Naive B cell (primary cell): ENCODE data around the gene ITPKB. TPM values are rescaled to one million over a fixed set of nuclear protein-coding genes. Genes with fewer than 3 reads are reported as not detected.
A peak's percentile ranks its signal among the peaks of the same experiment; 100 is the strongest.
"Not testable (repeated sequence)": the region's sequence is repeated elsewhere in the genome, so short reads cannot be mapped to it uniquely, and the experiment has no call there.

Experiments
- ATAC-seq, 2 donors: fragments of 150-1000 bp; cut with Tn5 transposase; 2 replicates each; pipeline ENCODE4 v1.10.0; 2021; ENCODE audit warnings: low read depth in 2 of 2, mild to moderate bottlenecking in 2 of 2, moderate library complexity in 2 of 2
- DNase-seq: peaks from one replicate; pipeline ENCODE4 v3.0.0; 2022
- H3K27ac Mint-ChIP-seq, 6 donors: one replicate each; pipeline ENCODE4 v1.8.0; 2020 to 2022; ENCODE audit warnings: mild to moderate bottlenecking in 6 of 6, mixed read lengths in 6 of 6, moderate library complexity in 5 of 6, inconsistent platforms in 2 of 6
- H3K27me3 Mint-ChIP-seq, 3 donors: one replicate each; pipeline ENCODE4 v1.8.0; 2021 to 2022; ENCODE audit warnings: mixed read lengths in 3 of 3, mild to moderate bottlenecking in 1 of 3
- H3K36me3 Mint-ChIP-seq, 2 donors: one replicate each; pipeline ENCODE4 v1.8.0; 2020 to 2022; ENCODE audit warnings: mixed read lengths in 2 of 2, inconsistent platforms in 1 of 2, mild to moderate bottlenecking in 1 of 2
- H3K4me1 Mint-ChIP-seq, 3 donors: one replicate each; pipeline ENCODE4 v1.8.0; 2020 to 2022; ENCODE audit warnings: mixed read lengths in 3 of 3, inconsistent platforms in 1 of 3, mild to moderate bottlenecking in 1 of 3, moderate library complexity in 1 of 3
- H3K4me3 Mint-ChIP-seq, 8 donors: one replicate each; pipeline ENCODE4 v1.8.0; 2020 to 2022; ENCODE audit warnings: mild to moderate bottlenecking in 8 of 8, mixed read lengths in 8 of 8, moderate library complexity in 8 of 8, inconsistent platforms in 2 of 8
- H3K9me3 Mint-ChIP-seq, 7 donors: one replicate each; pipeline ENCODE4 v1.8.0; 2020 to 2022; ENCODE audit warnings: mixed read lengths in 7 of 7, mild to moderate bottlenecking in 5 of 7, inconsistent platforms in 2 of 7, moderate library complexity in 1 of 7
- polyA plus RNA-seq, 6 donors: library from polyadenylated mRNA; unstranded; fragments of 300-500 nt; fragmentation: Illumina TruSeq; gene quantifications; one replicate each; pipeline ENCODE4 v1.2.3, GENCODE V29; 2021; ENCODE audit warnings: low read depth in 6 of 6

The ITPKB gene
- polyA plus RNA-seq, 6 donors from 2014 or later = 24.5 to 48.9 (median 34.1) TPM

DNA sequence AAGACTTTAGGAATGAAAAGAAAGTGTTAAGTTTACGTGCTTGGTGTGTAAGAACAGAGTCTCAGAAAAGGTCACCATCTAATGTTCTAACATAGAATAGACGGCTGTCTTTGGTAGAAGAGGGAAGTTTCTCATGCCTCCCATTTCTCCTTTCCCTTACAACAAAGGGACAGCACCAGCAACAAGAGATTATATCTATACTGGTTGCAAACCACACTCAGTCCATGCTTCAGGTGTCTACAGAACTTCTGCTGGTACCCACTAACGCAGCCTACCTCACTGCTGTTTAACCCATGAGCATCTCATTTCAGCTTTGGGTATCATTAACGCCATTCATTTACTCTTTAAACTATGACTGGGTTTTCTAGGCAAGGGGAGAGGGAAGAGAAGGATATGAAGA lies 9.2 kb upstream of the ITPKB start:
- no peaks in the 10 kb centered on the region for H3K9me3 Mint-ChIP-seq
- peaks cover 13 to 20% (median 16%) of the 10 kb centered on the region in 3 donors for H3K4me1 Mint-ChIP-seq
- H3K36me3 Mint-ChIP-seq = no peaks in the 10 kb centered on the region
- no peak for ATAC-seq
- H3K27ac Mint-ChIP-seq = peak overlapping the region in 2 of 6 donors; percentile 49 to 61
- no peaks in the 10 kb centered on the region for H3K27me3 Mint-ChIP-seq
- DNase-seq = no peak
- no peak overlapping the region for H3K4me3 Mint-ChIP-seq

DNA sequence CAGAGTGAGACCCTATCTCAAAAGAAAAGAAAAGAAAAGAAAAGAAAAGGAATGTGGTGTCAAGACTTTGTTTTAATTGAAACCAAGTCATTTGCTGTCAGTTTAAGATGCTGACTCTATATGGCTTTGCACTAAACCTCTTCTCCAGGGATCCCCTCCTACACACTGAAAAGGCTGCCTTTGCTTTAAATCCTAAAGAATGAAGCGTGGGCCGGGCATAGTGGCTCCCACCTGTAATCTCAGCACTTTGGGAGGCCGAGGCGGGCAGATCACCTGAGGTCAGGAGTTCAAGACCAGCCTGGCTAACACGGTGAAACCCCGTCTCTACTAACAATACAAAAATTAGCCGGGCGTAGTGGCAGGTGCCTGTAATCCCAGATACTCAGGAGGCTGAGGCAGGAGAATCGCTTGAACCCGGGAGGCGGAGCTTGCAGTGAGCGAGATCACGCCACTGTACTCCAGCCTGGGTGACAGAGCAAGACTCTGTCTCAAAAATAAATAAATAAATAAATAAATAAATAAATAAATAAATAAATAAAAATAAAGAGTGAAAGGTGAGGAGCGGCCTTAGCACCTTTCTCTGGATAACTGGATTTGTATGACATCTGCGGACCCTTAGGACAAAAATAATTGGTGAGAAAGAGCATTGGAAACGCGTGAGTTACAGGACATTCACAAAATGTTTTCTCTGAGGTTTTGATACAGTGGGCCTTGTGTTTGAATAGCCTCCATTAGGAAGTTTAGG lies 8.6 kb upstream of the ITPKB start:
- H3K27me3 Mint-ChIP-seq, ATAC-seq, H3K36me3 Mint-ChIP-seq, H3K9me3 Mint-ChIP-seq, H3K4me3 Mint-ChIP-seq, H3K27ac Mint-ChIP-seq, DNase-seq: not testable (repeated sequence)
- H3K4me1 Mint-ChIP-seq = peaks cover 13 to 20% (median 14%) of the 10 kb centered on the region in 3 donors

DNA sequence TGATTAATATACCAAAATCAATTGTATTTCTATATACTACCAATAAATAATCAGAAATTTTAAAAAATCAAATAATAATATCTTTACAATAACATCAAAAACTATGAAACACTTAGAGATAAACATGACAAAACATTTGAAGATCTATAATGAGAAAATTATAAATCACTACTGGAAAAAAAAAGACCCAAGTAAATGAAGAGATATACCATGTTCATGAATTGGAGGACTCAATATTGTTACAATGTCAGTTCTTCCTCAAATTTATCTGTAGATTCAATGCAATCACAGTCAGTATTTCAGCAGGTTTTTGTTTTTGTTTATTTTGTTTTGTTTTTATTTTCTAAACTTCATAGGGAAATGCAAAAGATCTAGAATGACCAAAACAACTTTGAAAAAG lies 4.2 kb upstream of the ITPKB start:
- ATAC-seq (no peak), DNase-seq (no peak)
- Mint-ChIP-seq H3K4me3 (no peak overlapping the region), H3K4me1 (peaks cover 4 to 34% (median 25%) of the 10 kb centered on the region in 3 donors), H3K9me3 (peaks cover 0 to 2% (median 0%) of the 10 kb centered on the region in 7 donors), H3K36me3 (no peaks in the 10 kb centered on the region), H3K27me3 (no peaks in the 10 kb centered on the region), H3K27ac (no peak overlapping the region)

- Mint-ChIP-seq H3K27me3 (no peaks in the 10 kb centered on the region), H3K4me1 (peaks cover 4 to 33% (median 28%) of the 10 kb centered on the region in 3 donors), H3K27ac (peak overlapping the region in 3 of 6 donors; percentile 21 to 84 (median 53)), H3K9me3 (peaks cover 0 to 2% (median 0%) of the 10 kb centered on the region in 7 donors), H3K4me3 (peak overlapping the region in 6 of 8 donors; percentile 13 to 75 (median 52)), H3K36me3 (no peaks in the 10 kb centered on the region)
- DNase-seq = peak; percentile 30
- ATAC-seq = no peak
Measured at GRCh38 chr1:226741009-226741408, 1.9 kb upstream of the ITPKB start.

GRCh38 chr1:226739696-226740065 lies 599 bp upstream of the ITPKB start:
- Mint-ChIP-seq H3K27ac (peak overlapping the region; percentile 82 to 98 (median 96)), H3K36me3 (no peaks in the 10 kb centered on the region), H3K9me3 (peaks cover 0 to 2% (median 0%) of the 10 kb centered on the region in 7 donors), H3K27me3 (no peaks in the 10 kb centered on the region), H3K4me3 (peak overlapping the region; percentile 88 to 100 (median 99)), H3K4me1 (peaks cover 11 to 46% (median 41%) of the 10 kb centered on the region in 3 donors)
- no peak for ATAC-seq
- no peak for DNase-seq

DNA sequence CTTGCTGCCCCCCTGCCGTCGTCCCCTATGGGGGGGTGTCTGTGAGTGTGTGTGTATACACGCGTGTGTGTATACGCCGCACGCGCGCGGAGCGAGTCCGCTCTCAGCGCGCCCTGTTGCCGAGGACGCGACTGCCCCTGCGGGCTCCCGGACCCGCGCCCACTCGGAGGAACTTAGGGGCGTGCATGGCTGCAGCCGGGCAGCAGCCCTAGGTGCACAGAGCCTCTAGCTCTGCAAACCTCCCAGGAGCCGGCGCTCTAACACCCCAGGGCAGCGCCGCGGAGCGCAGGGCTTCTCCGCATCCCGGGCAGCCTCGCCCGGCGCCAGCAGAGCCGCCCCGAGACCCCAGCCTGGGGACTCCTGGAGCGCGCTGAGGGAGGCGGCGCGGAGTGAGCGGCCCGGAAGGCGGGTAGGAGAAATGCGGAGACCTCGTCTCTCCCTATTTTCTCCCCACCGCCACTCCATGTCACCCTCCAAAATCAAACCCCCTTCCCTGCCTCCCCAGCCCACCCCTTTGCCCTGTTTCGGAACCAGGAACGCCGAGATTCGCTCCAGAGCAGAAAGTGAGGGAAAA lies 574 bp downstream of the ITPKB start:
- Mint-ChIP-seq H3K27me3 (no peaks in the 10 kb centered on the region), H3K4me3 (peak overlapping the region; percentile 88 to 100 (median 99)), H3K9me3 (peaks cover 0 to 2% (median 0%) of the 10 kb centered on the region in 7 donors), H3K27ac (peak overlapping the region in 5 of 6 donors; percentile 82 to 98 (median 96)), H3K4me1 (peaks cover 23 to 57% (median 53%) of the 10 kb centered on the region in 3 donors), H3K36me3 (no peaks in the 10 kb centered on the region)
- DNase-seq = peak; percentile 45
- ATAC-seq = peak; percentile 22 to 23

GRCh38 chr1:226737819-226738420 lies 1.2 kb downstream of the ITPKB start:
- no peaks in the 10 kb centered on the region for H3K36me3 Mint-ChIP-seq
- peaks cover 0 to 2% (median 0%) of the 10 kb centered on the region in 7 donors for H3K9me3 Mint-ChIP-seq
- H3K4me1 Mint-ChIP-seq = peaks cover 29 to 63% (median 59%) of the 10 kb centered on the region in 3 donors
- DNase-seq (peak; percentile 48), ATAC-seq (peak; percentile 14 to 20)
- H3K4me3 Mint-ChIP-seq = peak overlapping the region; percentile 88 to 100 (median 99)
- H3K27me3 Mint-ChIP-seq = no peaks in the 10 kb centered on the region
- peak overlapping the region; percentile 76 to 92 (median 82) for H3K27ac Mint-ChIP-seq

DNA sequence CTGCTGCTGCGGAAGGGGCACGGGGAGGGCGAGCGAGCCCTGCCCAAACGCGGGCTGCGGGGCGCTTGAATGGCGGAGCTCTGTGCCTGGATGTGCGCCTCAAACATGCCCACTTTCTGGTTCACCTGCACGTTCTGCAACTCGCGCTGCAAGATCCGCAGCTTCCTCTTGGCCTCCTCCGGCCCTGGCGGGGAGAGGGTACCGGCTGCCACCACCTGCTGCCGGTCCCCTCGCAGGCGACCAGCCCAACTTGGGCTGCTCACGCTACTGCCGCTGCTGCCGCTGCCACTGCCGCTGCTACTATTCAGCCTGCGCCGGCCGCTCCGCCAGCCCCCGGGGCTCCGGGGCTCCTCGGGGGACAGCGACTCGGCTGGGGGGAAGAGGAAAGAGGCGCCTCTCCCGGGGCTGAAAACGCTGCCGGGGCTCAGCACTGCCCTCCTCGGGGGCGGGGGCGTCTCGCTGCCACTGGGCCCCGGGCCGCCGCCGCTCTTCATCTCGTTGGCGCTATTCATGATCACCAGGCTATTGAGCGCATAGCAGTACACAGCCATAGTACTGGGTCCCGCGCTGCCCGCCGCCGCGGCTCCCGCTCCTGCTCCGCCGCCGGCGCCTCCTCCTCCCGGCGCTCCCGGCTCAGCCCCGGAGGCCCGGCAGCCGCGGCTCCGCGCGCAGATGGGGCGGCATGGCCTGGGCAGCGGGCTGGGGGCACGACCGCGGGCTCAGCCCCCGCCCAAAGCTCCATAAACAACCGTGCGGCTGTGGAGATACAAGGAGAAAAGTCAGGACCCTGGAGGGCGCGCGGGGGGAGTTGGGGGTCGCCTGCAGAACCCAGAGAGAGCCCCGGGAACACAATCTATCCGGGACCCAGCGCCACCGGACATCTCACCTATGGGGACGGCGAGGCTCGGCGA lies 1.9 kb downstream of the ITPKB start:
- H3K4me1 Mint-ChIP-seq = peaks cover 33 to 71% (median 63%) of the 10 kb centered on the region in 3 donors
- H3K36me3 Mint-ChIP-seq = no peaks in the 10 kb centered on the region
- peak overlapping the region in 3 of 6 donors; percentile 57 to 92 (median 82) for H3K27ac Mint-ChIP-seq
- peak overlapping the region; percentile 88 to 100 (median 99) for H3K4me3 Mint-ChIP-seq
- H3K27me3 Mint-ChIP-seq = no peaks in the 10 kb centered on the region
- ATAC-seq = peak; percentile 70 to 72
- H3K9me3 Mint-ChIP-seq = no peaks in the 10 kb centered on the region
- DNase-seq = peak; percentile 69

GRCh38 chr1:226736001-226736907 lies 2.8 kb downstream of the ITPKB start:
- Mint-ChIP-seq H3K9me3 (no peaks in the 10 kb centered on the region), H3K4me3 (peak overlapping the region; percentile 9 to 100 (median 94)), H3K27me3 (no peaks in the 10 kb centered on the region), H3K36me3 (peaks cover 0 to 5% of the 10 kb centered on the region in 2 donors), H3K4me1 (peaks cover 39 to 71% (median 65%) of the 10 kb centered on the region in 3 donors), H3K27ac (peak overlapping the region in 3 of 6 donors; percentile 54 to 87 (median 67))
- ATAC-seq = no peak
- DNase-seq = no peak

GRCh38 chr1:226735576-226735975 lies 3.5 kb downstream of the ITPKB start:
- H3K36me3 Mint-ChIP-seq = peaks cover 0 to 7% of the 10 kb centered on the region in 2 donors
- no peak for ATAC-seq
- H3K27me3 Mint-ChIP-seq = no peaks in the 10 kb centered on the region
- no peak for DNase-seq
- peak overlapping the region in 3 of 6 donors; percentile 49 to 87 (median 67) for H3K27ac Mint-ChIP-seq
- H3K9me3 Mint-ChIP-seq = no peaks in the 10 kb centered on the region
- H3K4me1 Mint-ChIP-seq = peaks cover 38 to 71% (median 68%) of the 10 kb centered on the region in 3 donors
- peak overlapping the region; percentile 70 to 88 (median 82) for H3K4me3 Mint-ChIP-seq

- no peaks in the 10 kb centered on the region for H3K9me3 Mint-ChIP-seq
- H3K4me3 Mint-ChIP-seq = peak overlapping the region; percentile 70 to 88 (median 82)
- DNase-seq = no peak
- no peaks in the 10 kb centered on the region for H3K27me3 Mint-ChIP-seq
- H3K36me3 Mint-ChIP-seq = peaks cover 0 to 7% of the 10 kb centered on the region in 2 donors
- no peak for ATAC-seq
- peak overlapping the region in 5 of 6 donors; percentile 44 to 97 (median 83) for H3K27ac Mint-ChIP-seq
- H3K4me1 Mint-ChIP-seq = peaks cover 45 to 71% (median 69%) of the 10 kb centered on the region in 3 donors
Measured at GRCh38 chr1:226734611-226735153, 4.4 kb downstream of the ITPKB start.

- Mint-ChIP-seq H3K36me3 (peaks cover 0 to 7% of the 10 kb centered on the region in 2 donors), H3K4me3 (peak overlapping the region; percentile 70 to 88 (median 82)), H3K27me3 (no peaks in the 10 kb centered on the region), H3K27ac (peak overlapping the region; percentile 44 to 97 (median 75)), H3K4me1 (peaks cover 46 to 73% (median 73%) of the 10 kb centered on the region in 3 donors), H3K9me3 (no peaks in the 10 kb centered on the region)
- no peak for ATAC-seq
- no peak for DNase-seq
Measured at GRCh38 chr1:226733876-226734275, 5.2 kb downstream of the ITPKB start.
